ENCODE measurements around the gene ZNF132.
"Not testable (repeated sequence)": the region's sequence is repeated elsewhere in the genome, so short reads cannot be mapped to it uniquely, and the experiment has no call there.

The ZNF132 gene

DNA sequence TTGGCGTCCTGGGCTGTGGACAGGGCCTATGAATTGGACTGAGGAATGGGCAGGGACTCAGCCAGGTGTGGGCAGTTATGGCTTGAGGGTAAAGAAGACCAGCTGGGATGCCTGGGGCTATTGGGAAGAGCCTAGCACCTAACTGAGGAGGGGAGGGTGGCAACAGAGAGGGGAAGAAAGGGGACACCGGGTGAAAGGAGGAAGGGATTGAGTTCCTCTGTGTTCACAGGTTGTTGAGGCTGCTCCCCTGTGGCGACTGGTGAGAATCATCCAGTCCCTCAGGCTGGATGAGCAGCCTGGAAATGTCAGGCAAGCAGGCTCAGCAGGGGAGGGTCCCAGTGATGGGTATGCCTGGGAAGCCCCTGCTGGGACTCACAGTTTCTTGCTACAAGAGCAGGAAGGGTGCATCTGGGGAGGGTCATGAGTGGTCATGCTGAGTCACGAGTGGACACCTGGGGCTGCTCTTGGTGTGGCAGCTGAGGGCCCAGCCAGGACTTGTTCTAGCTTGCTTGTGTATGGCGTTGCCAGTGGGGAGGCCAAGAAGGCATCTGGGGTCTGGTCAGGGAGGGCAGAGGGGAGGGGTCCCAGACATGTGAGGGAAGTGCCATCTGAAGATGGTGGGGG lies 28.4 kb upstream of the ZNF132 start:
- in situ Hi-C loops (cut with MboI; ENCODE audit: low sequenced_read_pairs): no loop called here

DNA sequence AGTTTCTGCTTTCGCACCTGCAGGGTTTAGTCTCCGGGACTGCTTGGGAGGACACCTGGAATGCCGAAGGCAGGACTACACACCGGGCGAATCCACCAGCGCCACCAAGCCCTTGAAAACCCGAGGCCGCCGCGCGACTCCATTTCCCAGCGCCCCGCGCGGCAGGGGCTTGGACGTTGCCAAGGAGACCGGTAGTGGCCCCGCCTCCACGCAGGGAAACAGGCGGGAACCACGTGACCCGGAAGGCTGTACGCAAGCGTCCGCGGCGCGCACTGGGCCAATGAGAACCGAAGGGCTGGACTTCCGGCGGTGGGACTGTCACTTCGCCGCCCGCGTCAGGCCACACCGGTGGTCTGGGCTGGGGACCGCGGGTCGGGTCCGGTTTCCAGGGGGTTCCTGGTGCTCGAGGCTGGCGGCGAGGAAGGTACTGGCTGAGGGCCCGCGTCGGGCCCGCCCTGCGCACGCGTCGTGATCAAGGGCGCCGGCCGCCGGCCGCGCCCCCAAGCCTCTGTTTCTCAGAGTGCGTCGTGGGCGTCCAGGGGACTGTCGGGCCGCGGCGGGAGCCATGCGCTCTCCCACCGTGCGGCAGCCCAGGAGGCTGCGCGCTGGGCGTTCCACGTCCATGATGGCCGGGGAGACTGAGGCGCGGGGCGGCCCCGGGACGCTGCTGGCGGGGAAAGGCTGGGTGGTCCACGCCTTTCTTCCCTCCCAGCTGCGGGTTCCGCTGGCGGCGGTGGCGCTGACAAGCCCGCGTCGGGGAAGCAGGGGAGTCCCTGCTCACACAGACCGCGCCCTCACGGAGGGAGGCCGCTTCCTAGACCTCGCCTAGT lies 27.0 kb upstream of the ZNF132 start, which contains the start of gene ZNF324:
Gene ZNF324 (plus strand): TSS at position 321 of the 830 bp plus-strand sequence. CDS start 2,106 bp downstream, outside the sequence.
- in situ Hi-C loops (cut with MboI; ENCODE audit: low sequenced_read_pairs): no loop called here

DNA sequence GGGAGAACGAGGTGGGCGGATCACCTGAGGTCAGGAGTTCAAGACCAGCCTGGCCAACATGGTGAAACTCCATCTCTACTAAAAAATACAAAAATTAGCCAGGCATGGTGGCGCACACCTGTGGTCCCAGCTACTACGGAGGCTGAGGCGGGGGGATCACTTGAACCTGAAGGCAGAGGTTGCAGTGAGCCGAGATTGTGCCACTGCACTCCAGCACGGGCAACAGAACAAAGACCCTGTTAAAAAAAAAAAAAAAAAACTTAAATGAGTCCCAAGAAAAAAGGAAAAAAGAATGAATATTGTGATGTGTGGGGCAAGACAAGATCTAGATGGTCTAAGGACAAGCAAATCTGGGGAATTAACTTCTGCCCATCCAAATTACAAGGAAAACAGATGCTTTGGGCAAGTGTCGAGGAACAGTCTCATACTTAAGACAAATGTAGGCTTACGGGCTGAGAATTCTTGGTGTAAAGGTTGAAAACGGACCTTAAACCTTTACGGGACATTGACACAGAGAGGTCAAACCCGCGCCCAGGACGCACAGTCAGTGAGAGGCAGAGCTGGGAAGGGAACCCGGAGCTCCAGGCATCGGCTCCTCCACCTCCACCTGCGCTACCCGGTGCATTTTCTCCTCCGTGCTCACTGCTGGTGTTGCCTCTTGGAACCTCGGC lies 26.3 kb upstream of the ZNF132 start:
- in situ Hi-C loops (cut with MboI; ENCODE audit: low sequenced_read_pairs): no loop called here

DNA sequence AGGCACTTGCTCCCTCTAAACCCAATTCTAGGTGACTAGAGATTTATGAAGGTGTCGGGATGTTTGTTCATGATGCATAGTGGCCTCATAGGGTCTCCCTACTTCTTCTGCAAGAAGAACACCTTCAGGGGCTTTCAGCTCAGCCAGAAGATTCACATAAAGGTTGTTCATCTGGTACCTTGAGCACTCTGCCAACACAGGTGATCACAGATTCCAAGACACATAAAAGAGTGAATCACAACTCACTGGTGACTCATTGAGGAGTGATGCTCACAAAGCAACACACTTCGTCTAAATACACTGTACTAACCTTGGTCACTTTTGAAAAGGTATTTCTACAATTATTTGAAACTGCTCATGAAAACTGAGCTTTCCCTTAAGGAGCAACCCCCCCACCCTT lies 20.1 kb upstream of the ZNF132 start:
- in situ Hi-C loops (cut with MboI; ENCODE audit: low sequenced_read_pairs): no loop called here

DNA sequence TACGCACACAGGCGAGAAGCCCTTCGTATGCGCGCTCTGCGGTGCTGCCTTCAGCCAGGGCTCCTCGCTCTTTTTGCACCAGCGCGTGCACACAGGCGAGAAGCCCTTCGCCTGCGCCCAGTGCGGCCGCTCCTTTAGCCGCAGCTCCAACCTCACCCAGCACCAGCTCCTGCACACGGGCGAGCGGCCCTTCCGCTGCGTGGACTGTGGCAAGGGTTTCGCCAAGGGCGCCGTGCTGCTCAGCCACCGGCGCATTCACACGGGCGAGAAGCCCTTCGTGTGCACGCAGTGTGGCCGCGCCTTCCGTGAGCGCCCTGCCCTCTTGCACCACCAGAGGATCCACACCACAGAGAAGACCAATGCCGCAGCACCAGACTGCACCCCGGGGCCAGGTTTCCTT lies 16.2 kb upstream of the ZNF132 start:
- in situ Hi-C loops (cut with MboI; ENCODE audit: low sequenced_read_pairs): no loop called here

DNA sequence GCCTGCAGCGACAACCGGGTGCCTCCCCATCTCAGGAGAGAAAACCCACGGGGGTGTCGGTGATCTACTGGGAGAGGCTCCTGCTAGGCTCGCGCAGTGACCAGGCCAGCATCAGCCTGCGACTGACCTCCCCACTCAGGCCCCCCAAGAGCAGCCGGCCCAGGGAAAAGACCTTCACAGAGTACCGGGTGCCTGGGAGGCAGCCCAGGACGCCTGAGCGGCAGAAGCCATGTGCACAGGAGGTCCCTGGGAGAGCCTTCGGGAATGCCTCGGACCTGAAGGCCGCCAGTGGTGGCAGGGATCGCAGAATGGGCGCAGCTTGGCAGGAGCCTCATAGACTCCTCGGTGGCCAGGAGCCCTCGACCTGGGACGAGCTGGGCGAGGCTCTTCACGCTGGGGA lies 15.4 kb upstream of the ZNF132 start:
- in situ Hi-C loops (cut with MboI; ENCODE audit: low sequenced_read_pairs): no loop called here

DNA sequence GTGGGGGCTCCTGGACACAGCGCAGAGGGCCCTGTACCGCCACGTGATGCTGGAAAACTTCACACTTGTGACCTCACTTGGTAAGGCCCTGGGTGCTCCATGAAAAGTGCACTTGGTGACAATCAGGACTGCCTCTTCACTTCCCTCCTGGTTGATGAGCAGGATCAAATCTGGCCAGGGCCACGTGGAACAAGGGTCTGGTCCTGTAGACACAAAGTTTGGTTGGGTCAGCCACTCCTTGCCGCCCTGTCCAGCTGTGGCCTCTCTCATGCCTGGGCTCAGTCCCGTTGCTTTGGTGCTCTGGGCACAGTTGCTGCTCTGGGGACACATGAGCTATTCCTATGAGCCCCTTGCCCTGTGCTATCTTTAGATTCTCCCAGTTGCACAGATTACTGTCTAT lies 13.8 kb upstream of the ZNF132 start:
- in situ Hi-C loops (cut with MboI; ENCODE audit: low sequenced_read_pairs): no loop called here

DNA sequence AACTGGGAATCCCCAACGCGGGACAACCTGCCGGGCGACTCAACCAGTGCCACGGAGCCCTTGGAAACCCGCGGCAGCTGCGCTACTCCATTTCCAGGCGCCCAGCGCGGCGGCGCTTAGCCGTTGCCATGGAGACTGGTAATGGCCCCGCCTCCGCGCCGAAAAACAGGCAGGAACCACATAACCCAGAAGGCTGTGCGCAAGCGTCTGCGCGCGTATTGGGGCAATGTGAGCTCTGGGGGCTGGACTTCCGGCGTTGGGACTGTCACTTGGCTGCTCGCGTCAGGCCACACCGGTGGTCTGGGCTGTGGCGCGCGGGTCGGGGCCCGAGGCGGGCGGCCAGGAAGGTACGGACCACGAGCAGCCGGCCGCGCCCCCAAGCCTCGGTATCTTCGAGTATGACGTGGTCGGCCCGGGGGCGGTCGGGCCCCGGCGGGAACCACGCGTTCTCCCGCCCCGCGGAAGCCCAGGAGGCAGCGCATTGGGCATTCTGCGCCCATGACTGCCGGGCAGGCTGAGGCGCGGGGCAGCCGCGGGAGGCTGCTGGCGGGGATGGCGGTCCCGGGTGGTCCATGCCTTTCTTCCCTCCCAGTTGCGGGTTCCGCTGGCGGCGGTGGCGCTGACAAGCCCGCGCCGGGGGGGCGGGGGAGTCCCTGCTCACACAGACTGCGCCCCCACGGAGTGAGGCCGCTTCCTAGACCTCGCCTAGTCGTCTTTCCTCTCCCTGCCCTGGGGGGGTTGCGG lies 11.6 kb upstream of the ZNF132 start, which contains the start of gene ZNF324B:
Gene ZNF324B (plus strand): TSS at position 265 of the 744 bp plus-strand sequence. CDS start 2,080 bp downstream, outside the sequence.
- in situ Hi-C loops (cut with MboI; ENCODE audit: low sequenced_read_pairs): no loop called here

DNA sequence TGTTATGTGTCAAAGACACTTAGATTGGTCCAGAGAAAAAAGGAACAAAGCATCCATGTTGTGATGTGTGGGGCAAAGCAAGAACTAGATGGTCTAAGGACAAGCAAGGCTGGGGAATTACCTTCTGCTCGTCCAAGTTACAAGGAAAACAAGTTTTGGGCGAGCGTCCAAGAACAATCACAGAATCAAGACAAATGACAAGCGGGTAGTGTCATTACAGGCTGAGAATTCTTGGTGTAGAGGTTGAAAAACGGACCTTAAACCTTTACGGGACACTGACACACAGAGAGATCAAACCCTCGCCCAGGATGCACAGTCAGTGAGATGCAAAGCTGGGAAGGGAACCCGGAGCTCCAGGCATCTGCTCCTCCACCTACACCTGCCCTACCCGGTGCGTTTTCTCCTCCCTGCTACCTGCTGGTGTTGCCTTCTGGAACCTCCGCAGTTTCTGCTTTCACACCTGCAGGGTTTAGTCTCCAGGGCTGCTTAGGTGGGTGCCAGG lies 11.0 kb upstream of the ZNF132 start:
- in situ Hi-C loops (cut with MboI; ENCODE audit: low sequenced_read_pairs): no loop called here

DNA sequence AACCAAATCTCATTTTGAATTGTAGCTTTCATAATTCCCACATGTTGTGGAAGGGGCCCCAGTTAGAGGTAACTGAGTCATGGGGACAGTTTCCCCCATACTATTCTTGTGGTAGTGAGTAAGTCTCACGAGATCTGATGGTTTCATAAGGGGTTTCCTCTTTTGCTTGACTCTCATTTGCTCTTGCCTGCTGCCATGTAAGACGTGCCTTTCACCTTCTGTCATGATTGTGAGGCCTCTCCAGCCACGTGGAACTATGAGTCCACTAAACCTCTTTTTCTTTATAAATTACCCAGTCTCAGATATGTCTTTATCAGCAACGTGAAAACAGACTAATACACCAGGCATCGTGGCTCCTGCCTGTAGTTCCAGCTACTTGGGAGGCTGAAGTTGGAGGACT lies 10.0 kb upstream of the ZNF132 start:
- in situ Hi-C loops (cut with MboI; ENCODE audit: low sequenced_read_pairs): not testable (repeated sequence)

DNA sequence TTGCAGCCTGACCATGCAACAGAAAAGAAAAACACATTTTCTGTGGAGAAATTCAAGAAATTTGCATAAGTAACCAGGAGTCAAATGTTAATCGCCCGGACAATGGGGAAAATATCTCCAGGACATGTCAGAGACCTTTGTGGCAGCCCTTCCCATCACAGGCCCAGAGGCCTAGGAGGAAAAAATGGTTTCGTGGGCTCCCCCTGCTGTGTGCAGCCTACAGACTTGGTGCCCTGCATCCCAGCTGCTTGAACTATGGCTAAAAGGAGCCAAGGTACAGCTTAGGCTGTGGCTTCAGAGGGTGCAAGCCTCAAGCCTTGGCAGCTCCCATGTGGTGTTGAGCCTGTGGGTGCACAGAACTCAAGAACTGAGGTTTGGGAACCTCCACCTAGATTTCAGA lies 8.9 kb upstream of the ZNF132 start:
- in situ Hi-C loops (cut with MboI; ENCODE audit: low sequenced_read_pairs): not testable (repeated sequence)

DNA sequence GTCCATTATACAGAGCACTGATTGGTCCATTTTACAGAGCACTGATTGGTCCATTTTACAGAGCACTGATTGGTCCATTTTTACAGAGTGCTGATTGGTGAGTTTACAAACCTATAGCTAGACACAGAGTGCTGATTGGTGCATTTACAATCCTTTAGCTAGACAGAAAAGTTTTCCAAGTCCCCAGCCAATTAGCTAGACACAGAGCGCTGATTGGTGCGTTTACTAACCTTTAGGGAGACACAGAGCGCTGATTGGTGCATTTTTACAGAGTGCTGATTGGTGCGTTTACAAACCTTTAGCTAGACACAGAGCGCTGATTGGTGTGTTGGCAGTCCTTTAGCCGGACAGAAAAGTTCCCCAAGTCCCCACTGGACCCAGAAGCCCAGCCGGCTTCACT lies 3.0 kb upstream of the ZNF132 start:
- in situ Hi-C loops (cut with MboI; ENCODE audit: low sequenced_read_pairs): not testable (repeated sequence)

DNA sequence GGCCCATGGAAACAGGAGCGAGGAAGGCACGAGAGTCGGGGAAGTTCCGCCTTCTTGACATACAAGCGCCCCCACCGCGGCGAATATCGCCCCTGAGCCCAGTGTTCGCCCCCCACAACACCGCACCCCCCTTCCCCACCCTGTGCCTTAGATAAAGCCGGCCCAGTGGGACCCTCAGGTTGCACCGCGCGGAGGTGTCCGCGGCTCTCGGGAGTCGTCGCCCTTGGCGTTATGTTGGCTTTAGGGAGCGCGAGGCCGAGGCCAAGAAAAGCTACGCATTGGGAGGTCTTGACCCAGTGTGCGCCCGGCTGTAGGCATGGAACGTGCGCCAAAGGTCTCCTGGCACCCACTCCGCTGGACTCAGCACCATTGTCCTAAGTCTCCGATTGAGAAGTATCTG lies 603 bp upstream of the ZNF132 start:
- in situ Hi-C loops (cut with MboI; ENCODE audit: low sequenced_read_pairs): no loop called here

DNA sequence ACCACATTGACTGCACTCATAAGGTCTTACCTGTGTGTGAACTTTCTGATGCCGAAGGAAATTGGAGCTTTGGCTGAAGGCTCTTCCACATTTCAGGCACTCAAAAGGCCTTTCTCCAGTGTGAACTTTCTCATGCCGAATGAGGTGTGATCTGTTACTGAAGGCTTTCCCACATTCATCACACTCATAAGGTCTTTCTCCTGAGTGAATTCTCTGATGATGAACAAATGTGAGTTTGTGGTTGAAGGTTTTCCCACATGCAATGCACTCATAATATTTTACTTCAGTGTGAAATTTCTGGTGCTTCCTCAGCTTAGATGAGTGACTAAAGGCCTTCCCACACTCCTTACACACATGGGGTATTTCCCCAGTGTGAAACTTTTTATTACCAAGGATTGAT lies 5.7 kb downstream of the ZNF132 start:
- in situ Hi-C loops (cut with MboI; ENCODE audit: low sequenced_read_pairs): no loop called here

DNA sequence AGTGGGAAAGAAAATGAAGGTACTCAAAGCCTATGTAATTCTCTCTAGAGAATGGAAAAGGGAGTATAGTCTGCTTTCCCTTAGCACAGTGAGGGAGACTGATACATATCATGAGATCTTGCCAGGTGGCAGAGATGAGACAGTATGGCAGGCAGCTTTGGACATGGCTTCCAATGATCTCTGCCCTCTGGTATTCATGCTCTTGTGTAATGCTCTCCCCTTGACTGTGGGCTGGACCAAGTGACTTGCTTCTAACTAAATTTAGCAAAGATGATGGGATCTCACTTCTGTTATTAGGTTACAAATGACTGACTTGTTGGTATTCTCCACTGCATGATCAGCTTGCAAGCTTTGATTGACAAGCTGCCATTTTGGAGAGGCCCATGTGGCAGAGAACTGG lies 10.2 kb downstream of the ZNF132 start:
- in situ Hi-C loops (cut with MboI; ENCODE audit: low sequenced_read_pairs): no loop called here

DNA sequence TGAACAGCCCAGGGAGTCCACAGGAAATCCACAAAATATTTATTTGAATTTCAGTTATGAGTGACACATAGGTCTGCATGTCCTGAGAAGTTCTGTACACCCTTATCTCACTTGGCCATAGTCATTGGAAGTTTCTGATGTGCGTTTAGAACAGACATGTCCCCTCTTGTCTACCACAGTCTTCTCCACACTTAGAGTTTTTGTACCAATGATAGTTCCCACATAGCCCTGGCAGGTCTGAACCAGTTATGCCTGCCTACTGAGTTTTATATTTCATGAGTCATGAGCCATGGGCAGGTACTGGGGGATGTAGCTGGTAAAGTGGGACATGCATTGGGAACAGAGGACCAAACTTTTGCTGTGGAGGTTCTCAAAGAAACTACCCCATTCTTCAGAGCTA lies 11.3 kb downstream of the ZNF132 start:
- in situ Hi-C loops (cut with MboI; ENCODE audit: low sequenced_read_pairs): no loop called here

DNA sequence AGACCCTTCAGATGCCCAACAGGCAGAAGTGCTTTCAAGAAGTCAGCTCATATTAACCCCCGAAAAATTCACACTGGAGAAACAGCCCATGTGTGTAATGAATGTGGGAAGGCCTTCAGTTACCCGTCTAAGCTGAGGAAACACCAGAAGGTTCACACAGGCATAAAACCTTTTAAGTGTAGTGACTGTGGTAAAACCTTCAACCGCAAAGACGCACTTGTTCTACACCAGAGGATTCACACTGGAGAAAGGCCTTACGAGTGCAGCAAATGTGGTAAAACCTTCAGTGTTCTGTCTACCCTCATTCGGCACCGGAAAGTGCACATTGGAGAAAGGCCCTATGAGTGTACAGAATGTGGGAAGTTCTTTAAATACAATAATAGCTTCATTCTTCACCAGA lies 22.9 kb downstream of the ZNF132 start:
- in situ Hi-C loops (cut with MboI; ENCODE audit: low sequenced_read_pairs): no loop called here

DNA sequence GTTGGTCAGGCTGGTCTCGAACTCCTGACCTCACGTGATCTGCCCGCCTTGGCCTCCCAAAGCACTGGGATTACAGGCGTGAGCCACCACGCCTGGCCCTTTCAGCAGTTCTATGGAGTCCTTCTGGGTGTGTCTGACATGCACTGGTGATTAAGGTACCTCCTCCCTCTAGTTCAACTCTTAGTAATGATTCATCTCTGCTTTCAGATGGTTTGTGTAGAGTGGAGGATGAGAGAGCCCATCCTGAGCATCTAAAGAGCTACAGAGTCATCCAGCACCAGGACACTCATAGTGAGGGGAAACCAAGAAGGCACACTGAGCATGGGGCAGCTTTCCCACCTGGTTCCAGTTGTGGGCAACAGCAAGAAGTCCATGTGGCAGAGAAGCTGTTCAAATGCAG lies 23.3 kb downstream of the ZNF132 start:
- in situ Hi-C loops (cut with MboI; ENCODE audit: low sequenced_read_pairs): no loop called here

DNA sequence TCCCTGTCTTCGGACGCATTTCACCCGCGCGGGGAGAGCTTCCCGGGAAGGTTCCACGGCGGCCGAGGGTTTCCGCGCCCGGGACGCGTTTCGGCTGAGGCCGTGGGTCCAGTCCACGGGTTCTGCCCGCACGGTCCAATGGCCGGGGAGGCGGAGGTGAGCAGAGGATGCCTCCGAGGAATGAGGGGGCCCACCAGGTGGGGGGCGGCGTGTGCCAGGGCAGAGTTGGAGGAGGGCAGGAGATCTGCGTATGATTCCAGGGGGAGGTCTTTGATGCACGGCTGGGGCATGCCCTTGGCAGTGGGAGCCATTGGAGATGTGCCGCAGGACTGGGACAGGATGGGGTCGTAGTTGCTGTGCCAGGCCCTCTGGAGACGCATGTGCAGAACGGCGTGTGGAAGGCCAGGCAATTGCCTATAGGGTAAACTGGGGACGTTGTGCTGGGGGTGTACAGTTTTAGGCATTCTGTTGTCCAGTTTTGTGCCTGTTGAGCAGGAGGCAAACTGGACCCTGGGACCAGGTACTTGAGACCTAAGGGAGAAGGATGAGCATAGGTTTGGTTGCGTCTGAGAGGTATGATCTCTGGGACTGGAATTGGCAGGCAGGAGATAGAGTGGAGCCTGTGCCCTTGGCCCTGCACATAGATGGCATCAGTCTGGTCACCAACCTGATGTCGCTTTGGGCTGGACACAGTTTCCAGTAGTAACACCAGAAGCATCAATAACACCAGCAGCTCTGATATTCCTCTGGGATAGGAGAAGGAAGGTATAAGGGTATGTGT lies 30.8 kb downstream of the ZNF132 start:
- in situ Hi-C loops (cut with MboI; ENCODE audit: low sequenced_read_pairs): no loop called here

Measured in HL-60/S4 treated with phorbol 12-myristate 13-acetate at 8.2 ng/mL for 4 days and 3 days (cell line).